ENCODE data around the gene TTLL10. TPM values are rescaled to one million over a fixed set of nuclear protein-coding genes. Genes with fewer than 3 reads are reported as not detected.

The TTLL10 gene
- polyA plus RNA-seq, 1 experiment, result not detected

- peaks cover 29% of the 10 kb centered on the region for H3K27me3 ChIP-seq (ENCODE audit: control insufficient read depth, insufficient read depth, low read length)
- no peak overlapping the region for H3K4me3 ChIP-seq (ENCODE audit: low read depth, low read length)
- H3K9me3 ChIP-seq (ENCODE audit: control insufficient read depth, insufficient read depth, low read length), result peaks cover 10% of the 10 kb centered on the region; the same call in 1 of the 2 replicates
- no peak for DNase-seq (ENCODE audit: low read depth, low spot score)
- no peak overlapping the region for H3K27ac ChIP-seq (ENCODE audit: low read depth, low read length)
- ChIA-PET POLR2A (no interaction called here), CTCF (no interaction called here)
- TF ChIP-seq CTCF (IDR thresholded peaks at IDR 0.05; ENCODE audit: low read depth, low read length), result no peak
These were observed 41.4 kb upstream of the TTLL10 start for GRCh38 chr1:1132042-1132950.

- CTCF ChIA-PET, result no interaction called here
- Histone ChIP-seq H3K27ac (ENCODE audit: low read depth, low read length) (no peak overlapping the region), H3K4me3 (ENCODE audit: low read depth, low read length) (no peak overlapping the region), H3K9me3 (ENCODE audit: control insufficient read depth, insufficient read depth, low read length) (peaks cover 10% of the 10 kb centered on the region; the same call in 1 of the 2 replicates), H3K27me3 (ENCODE audit: control insufficient read depth, insufficient read depth, low read length) (peaks cover 36% of the 10 kb centered on the region)
- POLR2A ChIA-PET, result no interaction called here
- DNase-seq (ENCODE audit: low read depth, low spot score), result no peak
- no peak for TF ChIP-seq CTCF (IDR thresholded peaks at IDR 0.05; ENCODE audit: low read depth, low read length)
These were observed 40.5 kb upstream of the TTLL10 start for GRCh38 chr1:1132956-1133750.

GRCh38 chr1:1134300-1134970 lies 39.2 kb upstream of the TTLL10 start:
- Histone ChIP-seq H3K9me3 (ENCODE audit: control insufficient read depth, insufficient read depth, low read length) (peaks cover 10% of the 10 kb centered on the region; the same call in 1 of the 2 replicates), H3K27me3 (ENCODE audit: control insufficient read depth, insufficient read depth, low read length) (peaks cover 33% of the 10 kb centered on the region), H3K4me3 (ENCODE audit: low read depth, low read length) (no peak overlapping the region), H3K27ac (ENCODE audit: low read depth, low read length) (no peak overlapping the region)
- CTCF ChIA-PET, result no interaction called here
- POLR2A ChIA-PET, result no interaction called here
- no peak for DNase-seq (ENCODE audit: low read depth, low spot score)
- no peak for TF ChIP-seq CTCF (IDR thresholded peaks at IDR 0.05; ENCODE audit: low read depth, low read length)

GRCh38 chr1:1135339-1136136 lies 38.1 kb upstream of the TTLL10 start:
- peaks cover 30% of the 10 kb centered on the region for H3K27me3 ChIP-seq (ENCODE audit: control insufficient read depth, insufficient read depth, low read length)
- TF ChIP-seq CTCF (IDR thresholded peaks at IDR 0.05; ENCODE audit: low read depth, low read length), result no peak
- no peak overlapping the region for H3K4me3 ChIP-seq (ENCODE audit: low read depth, low read length)
- CTCF ChIA-PET, result no interaction called here
- DNase-seq (ENCODE audit: low read depth, low spot score), result no peak
- H3K9me3 ChIP-seq (ENCODE audit: control insufficient read depth, insufficient read depth, low read length), result peaks cover 10% of the 10 kb centered on the region; the same call in 1 of the 2 replicates
- POLR2A ChIA-PET, result no interaction called here
- no peak overlapping the region for H3K27ac ChIP-seq (ENCODE audit: low read depth, low read length)
